SKM-1 (cell line): ENCODE data around the gene GFER.
"Not testable (repeated sequence)": the region's sequence is repeated elsewhere in the genome, so short reads cannot be mapped to it uniquely, and the experiment has no call there.

Experiments used
- DNase-seq: peaks from one replicate; lab custom pipeline; 2025; ENCODE audit not compliant: unreplicated experiment; lab: John Stamatoyannopoulos, UW

Gene GFER

DNA sequence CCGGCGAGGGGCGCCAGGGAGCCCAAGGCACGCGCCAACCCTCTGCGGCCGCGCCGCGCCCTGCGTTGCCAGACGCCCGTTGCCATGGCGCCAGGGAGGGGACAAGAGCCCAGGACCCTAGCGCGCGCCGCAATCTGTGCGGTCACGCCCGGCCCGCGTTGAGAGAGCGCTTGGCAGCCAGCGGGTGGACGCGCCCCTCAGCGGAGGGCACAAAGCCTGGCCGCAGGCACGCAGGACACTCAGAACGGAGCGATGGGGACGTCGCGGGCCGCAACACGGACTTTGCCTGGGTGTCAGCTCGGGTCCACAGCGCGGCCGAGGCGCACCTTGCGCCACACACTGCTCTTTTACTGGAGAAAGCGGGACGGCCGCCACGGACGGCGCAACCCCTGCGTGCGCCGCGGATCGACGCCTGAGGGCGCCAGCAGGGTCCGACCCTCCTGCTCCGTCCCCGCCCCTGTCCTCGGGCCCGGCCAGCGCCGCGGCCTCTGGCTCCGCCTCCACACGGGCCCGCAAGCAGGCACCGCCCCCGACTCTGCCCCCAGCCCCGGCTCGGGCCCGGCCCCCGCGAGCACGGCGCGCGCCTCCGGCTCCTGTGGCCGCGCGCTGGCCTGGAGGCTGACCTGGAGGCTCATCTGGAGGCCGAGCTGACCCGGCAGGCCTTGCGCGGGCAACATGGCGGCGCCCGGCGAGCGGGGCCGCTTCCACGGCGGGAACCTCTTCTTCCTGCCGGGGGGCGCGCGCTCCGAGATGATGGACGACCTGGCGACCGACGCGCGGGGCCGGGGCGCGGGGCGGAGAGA, at the start of gene GFER:
GFER (plus strand) TSS at position 650 of the 803 bp plus-strand sequence; CDS start at position 676, 26 bp downstream.
- peak; percentile 83 for DNase-seq

DNA sequence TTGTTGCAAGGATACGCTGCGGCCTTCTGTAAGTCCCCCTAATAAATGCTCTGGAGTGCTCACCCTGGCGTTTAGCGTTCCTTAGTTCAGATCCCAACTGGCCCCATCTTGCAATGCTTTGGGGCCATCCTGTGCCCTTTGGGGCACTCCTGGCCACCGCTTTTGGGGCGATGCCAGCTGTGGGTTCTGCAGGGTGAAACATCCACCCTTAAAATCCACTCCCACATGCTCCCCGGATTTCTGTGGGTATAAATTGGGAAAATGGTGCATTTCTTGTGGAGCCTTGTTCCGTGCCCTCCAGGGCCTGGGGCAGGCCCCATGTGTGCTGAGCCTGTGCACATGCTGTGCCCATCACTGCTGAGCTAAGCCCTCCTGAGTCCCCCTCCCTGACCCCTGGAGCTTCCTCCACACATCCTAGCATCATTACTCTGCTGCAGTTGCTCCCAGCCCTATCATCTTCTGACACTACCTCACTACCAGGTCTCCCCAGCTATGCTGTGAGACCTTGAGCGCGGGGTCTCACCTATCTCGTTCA, 47.0 kb upstream of the GFER start:
- no peak for DNase-seq

- peak; percentile 83 for DNase-seq
Measured at GRCh38 chr16:1938316-1938715, 45.7 kb upstream of the GFER start.

- no peak for DNase-seq
Measured at GRCh38 chr16:1938910-1939309, 45.1 kb upstream of the GFER start.

GRCh38 chr16:1939833-1940232, 44.2 kb upstream of the GFER start:
- not testable (repeated sequence) for DNase-seq

DNA sequence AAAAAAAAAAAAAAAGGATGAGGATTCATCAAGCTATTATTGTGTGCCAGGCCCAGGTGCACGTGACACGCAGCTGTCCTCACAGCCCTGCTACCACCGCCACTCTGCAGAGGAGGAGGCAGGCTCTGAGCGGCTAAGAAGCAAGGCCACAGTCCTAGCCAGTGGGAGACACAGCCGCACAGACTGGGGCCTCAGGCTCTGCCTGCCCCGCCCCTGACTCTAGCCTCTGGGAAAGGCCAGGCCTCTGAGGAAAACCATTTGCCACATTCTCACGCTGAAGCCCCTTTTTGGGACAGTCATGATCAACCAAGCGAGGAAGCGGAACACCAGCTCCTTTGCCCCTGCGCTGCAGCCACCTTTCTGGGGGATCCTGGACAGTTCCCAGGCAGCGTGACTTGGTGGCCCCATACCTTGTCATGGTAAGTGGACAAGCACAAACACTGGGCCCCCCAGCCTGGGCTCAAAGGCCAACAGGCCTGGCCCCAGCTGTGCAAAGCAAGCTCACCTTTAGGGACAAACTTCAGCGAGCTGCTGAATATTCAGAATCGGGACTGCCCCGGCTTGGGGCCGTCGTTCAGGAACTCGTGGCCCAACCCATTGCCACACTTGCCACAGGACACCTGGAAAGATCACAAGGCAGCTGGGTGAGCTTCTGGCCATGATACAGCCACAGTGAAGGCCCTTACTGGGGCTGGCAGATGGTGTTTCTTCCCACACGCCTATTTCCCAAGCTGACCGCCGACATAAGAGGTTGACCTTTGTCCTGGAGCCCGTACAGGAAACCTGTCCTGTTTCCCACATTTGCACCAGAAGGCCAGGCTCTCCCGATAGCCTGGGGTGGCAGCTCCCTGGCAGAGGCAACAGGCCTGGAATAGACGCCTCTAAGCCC, 43.5 kb upstream of the GFER start:
- no peak for DNase-seq

- DNase-seq = peak; percentile 47
Measured at GRCh38 chr16:1941162-1942046, 42.6 kb upstream of the GFER start.

DNA sequence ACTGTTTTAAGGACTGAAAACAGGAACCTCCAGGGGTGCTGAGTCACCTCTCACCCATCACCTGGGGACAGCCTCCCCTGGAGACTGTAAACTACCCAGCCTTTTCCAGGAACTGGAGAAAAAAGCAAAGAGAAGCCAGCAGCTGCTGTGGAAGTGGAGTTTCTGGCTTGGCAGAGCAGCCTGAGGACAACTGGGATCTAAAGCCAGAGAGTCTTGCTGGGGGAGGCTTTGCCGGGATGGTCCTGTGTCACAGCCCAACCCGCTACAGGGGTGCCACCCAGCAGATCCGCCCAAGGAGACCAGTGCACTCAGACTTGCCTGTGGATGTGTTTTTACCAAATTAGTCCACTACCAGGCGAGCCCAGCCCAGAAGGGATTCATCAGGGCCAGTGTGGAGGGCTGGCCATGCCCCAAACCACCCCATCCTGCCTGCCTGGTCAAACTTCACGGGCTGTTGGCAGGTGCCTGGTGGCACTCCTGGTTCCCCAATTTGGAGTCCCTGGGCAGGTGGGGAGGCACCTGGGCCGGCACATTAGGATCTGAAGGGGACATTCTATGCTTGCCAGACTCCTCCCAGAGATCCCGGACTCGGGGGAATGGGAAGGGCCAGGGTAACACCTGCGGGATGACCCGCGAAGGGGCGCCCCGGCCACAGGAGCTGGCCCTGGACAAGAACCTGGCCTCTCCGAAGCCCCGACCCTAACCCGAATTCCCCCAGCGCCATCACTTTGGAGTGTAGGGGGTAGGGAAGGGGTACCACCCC, 41.8 kb upstream of the GFER start:
- peak; percentile 77 for DNase-seq

DNA sequence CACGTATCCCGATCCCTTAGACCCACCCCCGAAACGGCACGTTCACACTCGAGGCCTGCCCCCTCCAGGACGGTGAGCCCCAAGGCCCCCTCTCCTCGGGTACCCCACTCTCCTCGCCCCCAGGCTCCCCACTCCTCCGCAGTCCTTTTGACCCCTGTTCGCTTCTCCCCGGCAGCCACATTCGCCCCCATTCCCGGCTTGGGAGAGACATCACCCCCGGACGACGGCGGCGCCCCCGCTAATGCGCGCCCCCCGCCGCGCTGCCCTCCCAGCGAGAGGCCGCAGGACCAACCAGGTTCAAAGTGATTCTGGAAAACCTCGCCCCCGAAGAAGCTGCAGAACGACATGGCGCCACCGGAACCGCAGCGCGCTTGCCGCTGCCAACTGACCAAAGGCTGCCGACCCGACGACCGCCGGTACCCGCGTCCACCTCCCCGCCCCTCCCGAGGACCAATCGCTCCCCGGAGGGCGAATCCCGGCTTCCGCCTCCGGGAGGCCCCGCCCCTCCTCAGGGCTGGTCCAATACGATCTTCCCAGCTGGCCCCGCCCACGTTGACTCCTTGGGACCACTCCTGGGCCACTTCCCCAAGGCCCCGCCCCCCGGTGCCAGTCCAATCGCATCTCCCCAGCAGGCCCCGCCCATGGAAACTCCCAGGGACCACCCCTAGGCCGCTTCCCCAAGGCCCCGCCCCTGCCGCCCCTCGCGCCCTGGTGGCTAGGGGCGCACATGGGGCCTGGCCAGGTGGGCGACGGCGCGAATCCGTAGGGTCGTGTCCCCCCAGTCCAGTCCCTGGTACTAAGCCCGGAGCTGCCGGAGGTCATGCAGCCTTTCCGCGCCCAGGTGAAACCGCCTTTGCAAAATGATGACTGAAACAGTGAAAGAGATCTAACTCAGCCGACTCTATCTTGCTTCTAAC, 40.9 kb upstream of the GFER start, which contains the start of gene MSRB1:
MSRB1 (minus strand) TSS at position 390 of the 917 bp plus-strand sequence; CDS start at position 347, 43 bp downstream.
- peak; percentile 97 for DNase-seq

- DNase-seq = no peak
Measured at GRCh38 chr16:1944612-1945199, 39.3 kb upstream of the GFER start.

DNA sequence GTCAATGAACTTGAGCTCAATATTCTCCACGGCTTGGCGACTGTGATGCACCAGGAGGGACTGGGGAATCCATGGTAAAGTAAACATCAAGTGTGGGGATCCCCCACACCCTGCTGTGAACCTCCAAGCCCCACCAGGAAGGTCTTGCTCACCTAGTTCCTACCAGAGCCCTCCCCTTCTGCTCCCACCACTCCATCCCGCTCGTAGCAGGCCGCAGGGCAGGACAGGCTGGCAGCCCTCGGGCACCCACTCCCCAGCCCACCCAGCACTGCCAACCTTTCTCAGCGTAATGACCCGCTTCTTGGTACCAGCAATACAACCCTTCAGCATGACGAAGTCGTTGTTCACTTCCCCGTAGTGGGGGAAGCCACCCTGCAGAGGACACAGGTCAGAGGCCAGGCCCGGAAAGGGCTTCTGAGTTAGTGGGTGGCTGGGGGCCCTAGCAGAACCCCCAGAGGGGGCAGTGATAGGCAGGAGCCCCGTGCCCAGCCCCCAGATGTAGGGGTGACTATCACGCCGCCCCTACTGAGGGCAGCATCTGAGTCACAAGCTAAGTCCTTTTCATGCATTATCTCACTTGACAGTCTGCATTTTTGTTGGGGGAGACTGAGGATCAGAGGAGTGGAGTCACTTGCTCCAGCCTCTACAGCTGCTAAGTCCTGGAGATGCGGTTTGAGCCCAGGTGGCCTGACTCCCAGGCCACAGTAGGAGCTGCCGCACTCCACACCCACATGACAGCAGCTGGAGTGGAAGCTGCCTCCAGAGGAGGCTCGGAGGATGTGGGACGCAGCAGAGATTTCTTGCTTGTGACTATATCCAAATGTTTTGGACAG, 38.2 kb upstream of the GFER start:
- DNase-seq = no peak

GRCh38 chr16:1946495-1947368, 37.3 kb upstream of the GFER start:
- DNase-seq = no peak

GRCh38 chr16:1947369-1947670, 36.7 kb upstream of the GFER start:
- no peak for DNase-seq

DNA sequence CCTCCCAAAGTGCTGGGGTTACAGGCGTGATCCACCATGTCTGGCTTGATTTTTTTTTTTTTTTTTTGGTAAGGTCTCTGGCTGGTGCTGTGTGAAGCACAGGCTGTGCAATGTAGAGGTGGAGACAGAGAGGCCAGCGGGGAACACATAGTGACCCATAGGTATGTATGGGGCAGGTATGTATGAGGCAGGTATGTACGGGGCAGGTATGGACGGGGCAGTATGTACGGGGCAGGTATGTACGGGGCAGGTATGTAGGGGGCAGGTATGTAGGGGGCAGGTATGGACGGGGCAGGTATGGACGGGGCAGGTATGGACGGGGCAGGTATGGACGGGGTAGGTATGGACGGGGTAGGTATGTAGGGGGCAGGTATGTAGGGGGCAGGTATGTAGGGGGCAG, 34.5 kb upstream of the GFER start:
- DNase-seq = no peak

GRCh38 chr16:1950047-1950446, 33.9 kb upstream of the GFER start:
- DNase-seq = no peak

GRCh38 chr16:1950559-1950958, 33.4 kb upstream of the GFER start:
- DNase-seq = no peak

GRCh38 chr16:1953734-1954133, 30.3 kb upstream of the GFER start:
- no peak for DNase-seq
